Measurements from ENCODE around the gene PCMTD2. TPM values are rescaled to one million over a fixed set of nuclear protein-coding genes. Genes with fewer than 3 reads are reported as not detected.

PCMTD2 gene
- total and polyA plus RNA-seq, 2 of the 8 experiments (the other 6 are each of a cell fraction or from before 2014, with no cell fraction given): 21.4 to 55.1 TPM

DNA sequence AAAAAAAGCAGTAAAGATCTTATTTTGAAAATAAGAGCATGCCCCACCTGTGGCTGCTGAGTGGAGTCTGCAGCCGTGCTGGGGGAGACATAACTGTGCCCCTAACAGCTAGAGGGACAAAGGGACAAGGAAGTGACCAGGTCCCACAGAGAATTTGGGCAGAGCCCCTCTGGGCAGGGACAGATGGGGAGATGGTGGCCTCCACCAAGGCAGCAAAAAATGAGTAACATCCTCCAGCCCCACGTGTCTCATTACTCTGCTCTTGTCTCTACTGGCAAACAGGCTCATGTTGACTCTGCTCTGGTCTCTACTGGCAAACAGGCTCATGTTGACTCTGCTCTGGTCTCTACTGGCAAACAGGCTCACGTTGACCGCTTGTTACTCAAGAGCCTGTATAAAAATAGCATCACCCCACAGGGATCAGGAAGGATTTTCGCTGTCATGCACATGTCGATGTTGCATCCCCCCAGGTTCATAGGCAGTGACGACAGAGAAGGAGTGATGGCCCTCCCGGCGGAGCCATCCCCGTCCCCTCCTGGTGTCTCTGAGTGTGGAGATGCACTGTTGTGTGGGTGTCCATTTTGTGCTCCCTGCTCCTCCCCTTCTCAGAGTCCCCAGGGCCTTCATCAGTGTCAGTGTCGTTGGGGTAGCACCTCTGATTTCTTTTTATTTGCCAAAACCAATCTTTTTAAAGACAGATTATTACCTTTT is 17.3 kb upstream of the PCMTD2 start (continued):
- no peak for TF ChIP-seq TAF7 (optimal IDR thresholded peaks at IDR 0.05; ENCODE audit: borderline replicate concordance, low read depth, low read length)
- no peak for TF ChIP-seq TCF12 (IDR thresholded peaks at IDR 0.05; ENCODE audit: low read depth, low read length)
- TF ChIP-seq ZNF274 (IDR thresholded peaks at IDR 0.05; ENCODE audit: borderline replicate concordance, extremely low read depth, low read length): no peak
- TF ChIP-seq KDM4A (IDR thresholded peaks at IDR 0.05; ENCODE audit: low read depth, low read length, severe bottlenecking): no peak
- TF ChIP-seq, protein P1, sequence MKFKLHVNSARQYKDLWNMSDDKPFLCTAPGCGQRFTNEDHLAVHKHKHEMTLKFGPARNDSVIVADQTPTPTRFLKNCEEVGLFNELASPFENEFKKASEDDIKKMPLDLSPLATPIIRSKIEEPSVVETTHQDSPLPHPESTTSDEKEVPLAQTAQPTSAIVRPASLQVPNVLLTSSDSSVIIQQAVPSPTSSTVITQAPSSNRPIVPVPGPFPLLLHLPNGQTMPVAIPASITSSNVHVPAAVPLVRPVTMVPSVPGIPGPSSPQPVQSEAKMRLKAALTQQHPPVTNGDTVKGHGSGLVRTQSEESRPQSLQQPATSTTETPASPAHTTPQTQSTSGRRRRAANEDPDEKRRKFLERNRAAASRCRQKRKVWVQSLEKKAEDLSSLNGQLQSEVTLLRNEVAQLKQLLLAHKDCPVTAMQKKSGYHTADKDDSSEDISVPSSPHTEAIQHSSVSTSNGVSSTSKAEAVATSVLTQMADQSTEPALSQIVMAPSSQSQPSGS (IDR thresholded peaks at IDR 0.05; ENCODE audit: low read length): no peak
